Brain microvascular endothelial cell (primary cell): Measurements from ENCODE around the gene ZIC1.

Experiments used
- DNase-seq: peaks from one replicate; pipeline ENCODE4 v3.0.0-alpha.2; 2020
- H3K27ac ChIP-seq: fragments of 250-450 bp; sonication (Bioruptor Pico); 2 replicates; pipeline ENCODE4 v1.5.1; 2020; ENCODE audit warnings: mild to moderate bottlenecking, moderate library complexity
- H3K27me3 ChIP-seq: fragments of 250-450 bp; sonication (Bioruptor Pico); replicated peaks from 2 replicates; pipeline ENCODE4 v1.5.1; 2020; ENCODE audit warnings: mild to moderate bottlenecking
- H3K36me3 ChIP-seq: fragments of 250-450 bp; sonication (Bioruptor Pico); replicated peaks from 2 replicates; pipeline ENCODE4 v1.5.1; 2020; ENCODE audit warnings: mild to moderate bottlenecking
- H3K4me3 ChIP-seq: 2 replicates; pipeline ENCODE4 v1.5.1; 2011; ENCODE audit warnings: low read depth, mild to moderate bottlenecking, control low read depth, low read length, moderate library complexity
- CTCF ChIP-seq: IDR thresholded peaks from 2 replicates; pipeline ENCODE4 v1.5.1; 2011; ENCODE audit warnings: low read depth, mild to moderate bottlenecking, moderate library complexity, low read length, control low read depth, inconsistent platforms; ENCODE audit errors: missing control alignments
- in situ Hi-C: cut with HindIII; loops from 2 replicates; pipeline ENCODE4 v1.10.0; 2017; ENCODE audit warnings: low sequenced_read_pairs, low pct_ligation_motif_present

The ZIC1 gene

GRCh38 chr3:147458995-147459704 is 50.0 kb downstream of the ZIC1 start:
- Histone ChIP-seq H3K27me3 (no peaks in the 10 kb centered on the region), H3K4me3 (no peak overlapping the region), H3K36me3 (no peaks in the 10 kb centered on the region), H3K27ac (no peak overlapping the region)
- no peak for DNase-seq
- in situ Hi-C loops: no loop called here
- no peak for TF ChIP-seq CTCF

GRCh38 chr3:147462856-147463255 is 53.7 kb downstream of the ZIC1 start:
- in situ Hi-C loops: no loop called here

More at GRCh38 chr3:147462856-147463255, 53.7 kb downstream of the ZIC1 start:
- Histone ChIP-seq H3K4me3 (no peak overlapping the region), H3K36me3 (no peaks in the 10 kb centered on the region), H3K27ac (no peak overlapping the region), H3K27me3 (no peaks in the 10 kb centered on the region)
- no peak for DNase-seq
- no peak for TF ChIP-seq CTCF
